ENCODE data around the gene RNF168. TPM values are rescaled to one million over a fixed set of nuclear protein-coding genes. Genes with fewer than 3 reads are reported as not detected.
"Not testable (repeated sequence)": the region's sequence is repeated elsewhere in the genome, so short reads cannot be mapped to it uniquely, and the experiment has no call there.

The RNF168 gene
- total RNA-seq, 1 donor from 2014 or later = 18.8 TPM

- DNase-seq = no peak
Observed at GRCh38 chr3:196514913-196515621, 11.5 kb upstream of the RNF168 start, which contains the start of gene SMCO1. SMCO1 (minus strand) TSS chr3:196515346; CDS start chr3:196515209, 137 bp downstream.

- DNase-seq = no peak
Observed at GRCh38 chr3:196514350-196514716, 10.8 kb upstream of the RNF168 start.

DNA sequence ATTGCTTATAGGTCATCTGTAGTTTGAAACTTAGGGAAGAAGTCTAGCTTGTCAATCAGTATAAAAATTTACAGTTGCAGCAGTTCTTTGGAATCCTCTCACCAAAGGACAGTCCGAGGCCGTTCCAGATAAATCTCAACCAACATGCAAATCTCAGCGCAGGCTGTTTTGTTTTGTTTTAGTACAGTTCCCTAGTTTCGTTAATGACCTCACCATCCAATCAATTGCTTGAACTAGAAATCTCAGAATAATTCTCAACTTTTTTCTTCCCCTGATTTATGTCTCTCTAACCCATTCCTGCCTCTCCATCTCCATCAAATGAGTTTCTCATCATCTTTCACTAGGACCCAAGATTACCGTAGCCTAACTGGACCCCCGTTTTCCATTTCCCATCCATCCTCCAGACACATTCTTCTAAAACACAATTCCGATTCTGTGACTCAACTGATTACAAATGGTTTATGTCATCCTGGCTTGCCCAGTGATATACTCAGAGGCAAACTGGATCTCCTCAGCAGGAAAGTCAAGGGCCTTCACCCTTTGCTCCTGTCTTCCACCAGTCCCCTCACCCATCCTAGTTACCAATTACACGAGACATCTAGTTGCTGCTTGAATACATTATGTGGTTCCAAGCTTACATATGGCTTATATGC lies 10.3 kb upstream of the RNF168 start:
- DNase-seq = no peak

DNA sequence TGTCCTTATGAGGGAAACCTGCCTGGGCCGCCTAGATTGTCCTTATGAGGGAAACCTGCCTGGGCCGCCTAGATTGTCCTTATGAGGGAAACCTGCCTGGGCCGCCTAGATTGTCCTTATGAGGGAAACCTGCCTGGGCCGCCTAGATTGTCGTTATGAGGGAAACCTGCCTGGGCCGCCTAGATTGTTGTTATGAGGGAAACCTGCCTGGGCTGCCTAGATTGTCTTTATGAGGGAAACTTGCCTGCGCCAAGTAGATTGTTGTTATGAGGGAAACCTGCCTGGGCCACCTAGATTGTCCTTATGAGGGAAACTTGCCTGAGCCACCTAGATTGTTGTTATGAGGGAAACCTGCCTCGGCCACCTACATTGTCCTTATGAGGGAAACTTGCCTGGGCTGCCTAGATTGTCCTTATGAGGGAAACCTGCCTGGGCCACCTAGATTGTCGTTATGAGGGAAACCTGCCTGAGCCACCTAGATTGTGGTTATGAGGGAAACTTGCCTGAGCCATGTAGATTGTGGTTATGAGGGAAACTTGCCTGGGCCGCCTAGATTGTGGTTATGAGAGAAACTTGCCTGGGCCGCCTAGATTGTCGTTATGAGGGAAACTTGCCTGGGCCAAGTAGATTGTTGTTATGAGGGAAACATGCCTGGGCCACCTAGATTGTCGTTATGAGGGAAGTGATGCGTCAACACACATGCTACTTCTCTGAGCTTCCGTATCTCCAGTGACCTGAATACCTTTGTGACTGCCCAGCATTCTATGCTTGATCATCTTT lies 8.3 kb upstream of the RNF168 start:
- DNase-seq = not testable (repeated sequence)

GRCh38 chr3:196511108-196511507 lies 7.5 kb upstream of the RNF168 start:
- DNase-seq = not testable (repeated sequence)

- no peak for DNase-seq
Observed at GRCh38 chr3:196506687-196507086, 3.1 kb upstream of the RNF168 start.

DNA sequence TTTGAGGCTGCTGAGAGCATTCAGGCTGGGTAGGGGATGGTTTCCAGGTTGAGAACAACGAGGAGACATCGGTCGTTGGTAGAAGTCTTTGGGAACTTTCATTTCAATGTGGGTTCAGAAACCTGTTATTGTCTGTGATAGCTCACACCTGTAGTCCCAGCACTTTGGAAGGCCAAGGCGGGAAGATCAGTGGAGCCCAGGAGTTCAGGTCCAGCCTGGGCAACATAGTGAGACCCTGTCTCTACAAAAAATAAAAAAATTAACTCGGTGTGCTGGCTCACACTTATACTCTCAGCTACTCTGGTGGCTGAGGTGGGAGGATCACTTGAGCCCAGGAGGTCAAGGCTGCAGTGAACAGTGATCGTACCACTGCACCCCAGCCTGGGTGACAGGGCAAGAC lies 988 bp upstream of the RNF168 start:
- no peak for DNase-seq

GRCh38 chr3:196504077-196504398 lies 470 bp upstream of the RNF168 start:
- DNase-seq = not testable (repeated sequence)

DNA sequence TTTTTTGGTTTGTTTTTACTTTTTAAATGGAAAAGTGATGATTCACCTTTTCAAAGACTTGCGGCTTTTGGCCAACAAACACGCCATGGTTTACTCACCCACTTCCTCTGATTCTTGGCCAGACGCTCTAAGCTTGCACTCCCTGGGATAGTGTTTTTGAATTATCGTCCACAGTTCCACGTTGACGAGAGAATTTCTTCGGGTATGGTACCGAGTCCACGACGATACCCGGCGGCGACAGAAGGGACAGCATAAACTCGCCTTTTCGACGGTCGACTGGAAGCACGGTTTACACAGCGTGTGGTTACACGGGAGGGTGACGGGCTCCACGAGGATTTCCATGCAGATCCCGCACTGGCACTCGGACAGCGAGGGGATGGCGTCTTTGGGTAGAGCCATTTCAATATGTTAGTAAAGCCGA lies 783 bp downstream of the RNF168 start:
- DNase-seq = peak; percentile 61

GRCh38 chr3:196501316-196502044 lies 2.1 kb downstream of the RNF168 start:
- DNase-seq = no peak

- DNase-seq = no peak
Observed at GRCh38 chr3:196499807-196500524, 3.6 kb downstream of the RNF168 start.

DNA sequence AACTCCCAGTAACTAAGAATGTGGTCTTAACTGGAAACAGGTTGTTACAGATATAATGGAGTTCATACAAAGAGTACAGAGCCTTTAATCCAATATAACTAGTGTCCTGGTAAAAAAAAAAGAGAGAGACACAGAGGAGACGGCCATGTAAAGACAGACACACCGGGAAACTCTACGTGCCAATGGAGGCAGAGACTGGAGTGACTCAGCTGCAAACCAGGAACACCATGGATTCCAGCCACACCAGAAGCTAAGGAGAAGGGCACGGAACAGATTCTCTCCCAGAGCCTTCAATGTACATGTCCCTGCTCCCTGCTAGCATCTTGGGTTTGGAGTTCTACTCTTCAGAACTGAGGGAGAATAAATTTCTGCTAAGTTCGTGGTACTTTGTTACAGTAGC lies 4.5 kb downstream of the RNF168 start:
- no peak for DNase-seq

DNA sequence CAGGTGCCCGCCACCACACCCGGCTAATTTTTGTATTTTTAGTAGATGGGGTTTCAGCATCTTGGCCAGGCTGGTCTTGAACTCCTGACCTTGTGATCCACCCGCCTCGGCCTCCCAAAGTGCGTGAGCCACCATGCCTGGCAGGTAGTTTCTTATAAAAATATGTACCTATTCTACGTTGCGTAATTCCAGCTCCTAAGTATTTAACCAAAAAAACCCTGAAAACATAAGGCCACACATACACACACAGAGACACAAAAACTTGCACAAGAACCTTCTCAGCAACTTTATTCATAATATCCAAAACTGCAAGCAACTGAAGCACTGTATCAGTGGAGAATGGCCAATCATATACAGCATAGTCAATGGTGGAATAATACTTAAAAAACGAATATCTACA lies 5.3 kb downstream of the RNF168 start:
- DNase-seq = no peak

GRCh38 chr3:196496183-196496582 lies 7.4 kb downstream of the RNF168 start:
- DNase-seq = no peak

- no peak for DNase-seq
Observed at GRCh38 chr3:196493292-196493691, 10.3 kb downstream of the RNF168 start.

DNA sequence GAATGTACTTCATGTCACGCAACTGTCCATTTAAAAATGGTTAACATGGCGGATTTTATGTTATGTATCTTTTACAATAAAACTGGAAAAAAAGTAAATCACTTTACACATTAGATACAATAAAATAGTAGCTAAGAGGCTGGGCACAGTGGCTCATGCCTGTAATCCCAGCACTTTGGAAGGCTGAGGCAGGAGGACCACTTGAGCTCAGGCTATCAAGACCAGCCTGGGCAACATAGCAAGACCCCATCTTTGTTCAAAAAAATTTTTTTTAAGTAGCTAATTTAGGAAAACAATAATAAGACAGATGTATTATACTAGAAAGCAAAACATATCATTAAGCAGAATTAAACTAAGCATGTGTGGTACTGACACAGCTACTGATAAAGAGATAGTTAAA lies 11.5 kb downstream of the RNF168 start:
- DNase-seq = no peak

- DNase-seq = no peak
Observed at GRCh38 chr3:196489747-196490146, 13.8 kb downstream of the RNF168 start.

- DNase-seq = no peak
Observed at GRCh38 chr3:196486263-196486662, 17.3 kb downstream of the RNF168 start.

DNA sequence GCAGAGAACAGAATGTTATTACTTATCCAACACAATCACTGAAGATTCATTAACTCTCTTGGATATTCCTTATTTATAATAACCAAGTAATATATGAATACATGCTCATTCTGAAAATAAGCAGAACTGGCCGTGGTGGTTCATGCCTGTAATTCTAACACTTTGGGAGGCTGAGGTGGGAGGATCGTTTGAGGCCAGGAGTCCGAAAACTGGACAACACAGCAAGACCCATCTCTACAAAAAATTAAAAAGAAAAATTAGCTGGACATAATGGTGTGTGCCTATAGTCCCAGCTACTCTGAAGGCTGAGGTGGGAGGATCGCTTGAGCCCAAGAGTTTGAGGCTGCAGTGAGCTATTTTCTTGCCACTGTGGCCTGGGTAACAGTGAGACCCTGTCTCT lies 25.9 kb downstream of the RNF168 start:
- no peak for DNase-seq

DNA sequence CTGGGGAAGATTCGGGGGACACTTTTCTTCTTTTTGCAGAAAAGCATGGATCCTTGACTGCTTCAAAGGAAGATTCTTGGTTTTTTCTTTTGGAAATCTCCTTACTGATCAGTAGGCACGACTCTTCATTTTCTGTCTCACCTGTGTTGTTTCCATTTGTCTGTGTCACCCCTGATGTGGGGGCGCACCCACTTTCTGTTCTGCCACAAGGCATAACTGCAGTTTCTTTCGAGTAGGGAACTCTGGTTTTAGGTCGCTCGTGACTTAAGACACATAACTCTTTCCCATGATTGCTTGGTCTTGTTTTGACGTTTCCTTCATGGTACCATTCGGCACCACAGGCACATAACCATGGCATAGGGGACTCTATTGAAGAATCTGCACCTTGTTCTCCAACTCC lies 31.3 kb downstream of the RNF168 start:
- no peak for DNase-seq

DNA sequence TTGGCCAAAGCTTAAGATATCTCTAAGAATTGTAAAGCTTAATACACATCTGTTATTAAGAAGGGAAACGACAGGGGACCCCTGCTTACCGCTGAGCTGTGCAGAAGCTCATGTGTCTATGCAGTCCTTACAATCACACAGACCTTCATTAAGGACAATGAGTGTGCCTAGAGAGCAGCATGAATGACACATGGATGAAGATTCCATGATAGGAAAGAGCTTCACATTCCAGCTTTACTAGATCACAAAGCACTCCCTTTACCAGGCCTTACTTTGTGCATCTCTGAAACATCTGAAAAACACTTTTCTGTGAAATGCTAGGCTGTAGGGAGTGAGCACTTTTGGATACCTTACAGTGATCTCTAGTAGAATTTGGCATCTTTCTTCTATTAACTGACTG lies 32.0 kb downstream of the RNF168 start:
- DNase-seq = no peak

DNA sequence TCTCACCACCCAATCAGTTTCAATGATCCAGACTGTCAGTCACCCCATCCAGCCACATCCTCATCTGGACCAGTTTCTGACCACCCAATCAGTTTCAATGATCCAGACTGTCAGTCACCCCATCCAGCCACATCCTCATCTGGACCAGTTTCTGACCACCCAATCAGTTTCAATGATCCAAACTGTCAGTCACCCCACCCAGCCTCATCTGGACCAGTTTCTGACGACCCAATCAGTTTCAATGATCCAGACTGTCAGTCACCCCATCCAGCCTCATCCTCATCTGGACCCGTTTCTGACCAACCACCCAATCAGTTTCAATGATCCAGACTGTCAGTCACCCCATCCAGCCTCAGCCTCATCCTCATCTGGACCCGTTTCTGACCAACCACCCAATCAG lies 33.4 kb downstream of the RNF168 start:
- not testable (repeated sequence) for DNase-seq
